ENCODE measurements around the gene ITGAV.

The ITGAV gene

DNA sequence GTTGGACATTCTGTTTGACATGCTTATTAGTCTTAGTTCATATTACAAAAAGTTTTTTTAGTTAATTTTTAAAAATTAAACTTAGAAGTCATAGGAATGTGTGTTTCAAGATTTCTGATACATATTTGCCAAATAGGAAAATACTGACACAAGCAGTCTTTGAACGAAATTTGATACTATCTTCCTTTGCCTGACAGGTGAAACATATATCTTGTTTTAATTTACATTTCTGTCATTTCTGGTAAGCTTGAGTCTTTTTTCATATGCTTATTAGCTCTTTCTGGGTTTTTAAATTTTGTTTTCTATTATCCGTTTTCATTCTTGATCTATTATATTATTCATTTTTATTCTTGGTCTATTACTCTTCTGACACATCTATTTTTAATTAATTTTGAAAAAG, 24.5 kb downstream of the ITGAV start:
- DNase-seq = no peak

DNA sequence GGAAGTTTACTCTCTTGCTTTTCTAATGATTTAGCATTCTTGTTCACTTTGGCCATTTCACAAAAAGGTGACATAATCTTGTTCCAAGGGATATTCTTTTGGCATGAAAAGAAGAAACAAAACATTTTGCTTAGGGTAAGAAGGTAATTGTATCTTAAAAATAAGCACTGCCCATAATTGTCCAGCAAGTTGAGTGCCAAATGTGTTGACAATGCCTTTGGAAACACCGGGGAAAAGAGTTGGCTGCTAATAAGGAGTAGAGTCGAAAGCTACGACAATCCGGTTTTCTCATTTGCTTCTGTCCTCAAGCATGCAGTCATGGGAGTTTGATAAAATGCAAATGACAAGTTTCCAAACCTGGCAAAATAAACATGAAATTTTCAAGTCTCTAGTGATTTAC, 27.3 kb downstream of the ITGAV start:
- no peak for DNase-seq

DNA sequence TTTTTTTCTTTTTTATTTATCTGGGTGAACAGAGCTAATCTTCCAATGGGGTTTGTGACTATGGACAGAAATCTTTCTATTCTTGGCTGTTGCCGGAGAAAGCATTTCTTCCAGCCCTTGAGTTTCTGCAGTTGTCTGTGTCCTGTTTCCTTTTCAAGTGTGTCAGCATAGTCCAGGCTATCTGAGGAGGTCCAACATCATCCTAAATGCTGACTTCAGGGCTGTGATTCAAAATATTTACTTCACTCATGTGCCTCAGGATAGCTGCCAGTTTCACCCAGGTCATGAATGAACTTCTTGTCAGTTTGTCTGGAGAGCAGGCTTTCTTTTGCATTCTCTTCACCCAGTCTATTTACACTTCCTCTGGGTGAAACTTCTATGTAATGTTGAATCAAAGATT, 27.9 kb downstream of the ITGAV start:
- no peak for DNase-seq

DNA sequence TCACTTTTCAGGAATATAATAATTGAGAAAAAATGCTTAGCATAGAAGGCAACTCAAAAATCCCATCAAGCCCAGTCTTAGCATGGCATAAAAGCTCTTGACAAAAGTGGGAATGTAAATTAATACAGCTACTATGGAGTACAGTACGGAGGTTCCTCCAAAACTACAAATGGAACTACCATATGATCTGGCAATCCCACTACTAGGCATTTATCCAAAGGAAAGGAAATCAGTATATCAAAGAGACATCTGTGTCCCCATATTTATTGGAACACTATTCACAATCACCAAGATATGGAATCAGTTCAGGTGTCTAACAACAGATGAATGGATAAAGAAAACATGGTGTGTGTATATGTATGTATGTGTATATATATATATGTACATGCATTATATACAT, 28.8 kb downstream of the ITGAV start:
- no peak for DNase-seq

DNA sequence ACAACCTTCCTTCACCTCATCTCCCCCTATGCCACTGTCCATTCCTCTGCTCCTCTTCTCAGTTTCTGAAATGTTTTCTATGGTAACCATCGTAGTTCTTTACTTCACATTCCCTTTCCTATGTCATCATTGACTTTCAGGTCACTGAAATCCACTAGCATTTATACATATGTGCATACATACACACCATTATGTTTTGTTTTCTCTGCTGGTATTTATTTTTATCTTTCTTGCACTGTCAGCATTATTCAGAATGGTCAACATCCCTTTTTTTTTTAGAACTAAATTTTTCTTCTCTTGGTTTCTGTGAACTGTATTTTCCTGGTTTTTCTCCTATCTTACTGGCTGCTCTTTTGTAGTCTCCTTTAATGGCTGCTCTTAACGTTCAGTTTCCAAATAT, 33.2 kb downstream of the ITGAV start:
- DNase-seq = no peak

DNA sequence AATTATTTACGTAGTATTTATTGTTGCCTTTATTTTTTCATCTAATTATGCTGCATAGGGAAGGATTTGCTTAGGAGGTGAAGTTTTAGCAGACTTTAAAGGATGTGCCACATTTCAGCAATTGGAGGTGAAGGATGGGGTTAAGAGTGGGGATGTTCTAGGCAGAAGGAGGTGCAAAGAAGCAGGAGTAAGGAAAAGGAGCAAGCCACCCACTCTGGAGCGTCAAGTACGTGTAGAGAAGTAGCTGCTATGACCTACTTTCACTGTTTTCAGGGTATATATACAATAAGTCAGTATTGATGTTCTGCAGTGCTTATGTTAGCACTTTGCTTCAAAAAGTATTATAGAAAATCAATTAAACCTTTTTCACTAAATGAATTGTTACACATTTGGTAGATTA, 34.4 kb downstream of the ITGAV start:
- DNase-seq = no peak

DNA sequence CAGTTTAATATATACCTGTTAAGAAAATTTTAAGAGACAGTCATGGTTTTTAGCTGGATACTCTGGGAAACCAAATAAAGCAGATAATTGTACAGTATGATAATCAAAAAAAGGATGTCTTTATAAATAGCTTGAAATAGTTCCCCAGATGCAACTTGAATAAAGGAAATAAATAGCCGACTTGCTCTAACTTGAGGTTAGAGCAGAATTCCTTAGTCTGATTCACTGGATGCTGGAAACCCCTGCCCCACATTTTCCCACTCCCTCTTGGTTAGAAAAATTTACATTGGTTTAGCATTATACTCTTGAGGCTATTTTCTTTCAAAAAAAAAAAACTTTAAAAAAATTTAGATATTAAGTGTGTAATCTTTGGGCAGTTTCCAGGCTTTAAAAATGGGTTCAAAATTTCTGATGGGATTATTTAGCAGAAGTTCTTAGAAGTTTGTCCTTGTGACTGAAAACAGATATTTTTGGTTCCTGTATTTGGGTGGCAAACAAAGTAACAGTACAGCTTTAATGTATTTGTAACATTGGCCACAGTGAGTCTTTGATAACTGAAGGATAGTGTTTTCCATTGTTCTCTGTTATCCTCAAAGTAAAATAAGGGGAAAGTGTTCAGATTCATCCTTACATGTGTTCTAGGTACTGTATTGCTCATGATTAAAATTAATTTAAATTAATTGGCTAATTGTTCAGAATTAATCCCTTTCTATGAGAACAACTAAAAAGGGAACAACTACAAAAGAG, 39.6 kb downstream of the ITGAV start:
- DNase-seq = no peak

DNA sequence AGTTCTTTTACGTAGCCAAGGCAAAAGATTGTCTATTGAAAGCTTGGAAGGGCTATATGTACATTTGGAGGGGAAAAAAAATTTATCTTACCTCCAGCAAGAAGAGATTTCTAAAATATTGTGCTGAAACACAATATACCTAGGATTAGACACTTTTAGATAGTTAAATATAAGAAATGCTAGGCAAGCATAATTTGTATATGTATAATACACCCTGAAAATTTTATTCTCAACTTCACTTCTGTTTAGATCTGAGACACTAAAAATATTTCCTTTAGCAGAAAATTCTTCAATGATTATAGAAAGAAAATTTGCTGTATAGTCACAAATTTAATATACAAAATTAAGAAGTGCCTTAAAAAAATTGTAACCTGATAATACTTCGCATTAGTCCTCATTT, 42.6 kb downstream of the ITGAV start:
- DNase-seq = no peak

DNA sequence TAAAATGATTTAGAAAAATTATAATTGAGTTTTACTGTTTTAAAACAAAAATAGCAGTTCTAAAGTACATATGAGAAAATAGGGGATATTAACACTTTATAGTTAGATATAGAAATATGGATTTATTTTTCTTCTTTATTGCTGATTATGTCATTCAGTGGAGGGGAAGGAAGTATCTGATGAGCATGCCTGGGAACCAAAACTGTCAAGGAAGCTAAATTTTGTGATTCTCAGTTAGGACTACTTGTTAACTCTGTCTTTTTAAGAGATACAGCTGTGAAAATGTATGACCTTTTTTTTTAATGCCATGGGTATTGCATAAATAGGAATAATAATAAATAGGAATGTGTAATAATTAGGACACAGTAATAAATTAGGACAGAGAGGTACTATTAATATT, 44.8 kb downstream of the ITGAV start:
- no peak for DNase-seq

DNA sequence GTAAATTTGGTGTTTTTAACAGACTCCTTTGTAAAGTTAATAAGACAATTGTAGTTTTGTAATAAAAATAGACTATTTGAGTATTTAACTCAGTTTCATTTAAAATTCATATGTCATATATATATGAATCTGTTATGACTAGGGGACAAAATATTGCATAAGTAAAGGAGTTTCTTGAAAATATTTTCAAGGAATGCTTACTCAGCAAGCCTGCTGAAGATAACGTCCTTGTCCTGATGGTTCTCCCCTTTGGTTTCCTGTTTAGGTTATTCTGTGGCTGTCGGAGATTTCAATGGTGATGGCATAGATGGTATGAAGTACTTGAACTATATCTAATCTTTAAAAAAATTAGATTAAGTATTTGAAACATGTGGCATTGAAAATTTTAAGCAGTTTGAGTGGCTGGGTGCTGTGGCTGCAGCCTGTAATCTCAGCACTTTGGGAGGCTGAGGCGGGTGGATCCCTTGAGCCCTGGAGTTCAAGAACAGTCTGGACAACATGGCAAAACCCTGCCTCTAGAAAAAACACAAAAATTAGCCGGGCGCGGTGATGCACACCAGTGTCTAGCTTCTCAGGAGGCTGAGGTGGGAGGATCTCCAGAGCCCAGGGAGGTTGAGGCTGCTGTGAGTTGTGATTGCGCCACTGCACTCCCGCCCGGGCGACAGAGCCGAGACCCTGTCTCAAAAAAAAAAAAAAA, 47.1 kb downstream of the ITGAV start:
- no peak for DNase-seq

DNA sequence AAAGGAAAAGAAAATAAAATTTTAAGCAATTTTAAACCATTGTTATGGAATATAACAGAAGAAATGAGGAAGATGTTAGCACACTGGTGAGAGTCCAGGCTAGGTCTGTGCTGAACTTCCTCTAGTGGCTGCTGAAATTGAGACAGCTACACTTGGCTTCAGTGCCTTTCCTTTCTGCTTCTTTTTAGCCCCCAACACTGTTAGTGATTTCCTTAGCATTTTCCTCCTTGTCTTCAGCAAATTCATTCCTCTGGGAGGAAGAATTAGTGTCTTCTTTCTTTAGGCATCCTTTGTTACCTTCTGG, 47.6 kb downstream of the ITGAV start:
- no peak for DNase-seq

DNA sequence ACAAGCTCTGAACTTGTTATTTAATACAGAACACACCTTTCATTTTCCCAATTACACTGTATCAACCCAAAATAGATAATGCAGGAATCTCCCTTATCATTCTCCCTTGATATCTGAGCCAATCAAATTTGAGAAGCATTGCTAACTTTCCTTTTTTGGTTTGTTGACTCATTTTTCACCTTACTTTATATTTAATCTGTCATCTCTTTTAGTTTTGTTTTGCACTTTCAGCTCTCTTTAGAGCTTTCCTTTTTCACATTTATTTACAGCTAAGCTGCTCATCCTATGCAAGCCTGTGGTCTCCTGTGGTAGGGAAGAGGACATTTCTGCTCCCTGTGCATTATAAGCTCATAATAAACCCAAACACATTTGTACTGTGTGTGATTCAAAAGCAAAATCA, 50.1 kb downstream of the ITGAV start:
- DNase-seq = no peak

DNA sequence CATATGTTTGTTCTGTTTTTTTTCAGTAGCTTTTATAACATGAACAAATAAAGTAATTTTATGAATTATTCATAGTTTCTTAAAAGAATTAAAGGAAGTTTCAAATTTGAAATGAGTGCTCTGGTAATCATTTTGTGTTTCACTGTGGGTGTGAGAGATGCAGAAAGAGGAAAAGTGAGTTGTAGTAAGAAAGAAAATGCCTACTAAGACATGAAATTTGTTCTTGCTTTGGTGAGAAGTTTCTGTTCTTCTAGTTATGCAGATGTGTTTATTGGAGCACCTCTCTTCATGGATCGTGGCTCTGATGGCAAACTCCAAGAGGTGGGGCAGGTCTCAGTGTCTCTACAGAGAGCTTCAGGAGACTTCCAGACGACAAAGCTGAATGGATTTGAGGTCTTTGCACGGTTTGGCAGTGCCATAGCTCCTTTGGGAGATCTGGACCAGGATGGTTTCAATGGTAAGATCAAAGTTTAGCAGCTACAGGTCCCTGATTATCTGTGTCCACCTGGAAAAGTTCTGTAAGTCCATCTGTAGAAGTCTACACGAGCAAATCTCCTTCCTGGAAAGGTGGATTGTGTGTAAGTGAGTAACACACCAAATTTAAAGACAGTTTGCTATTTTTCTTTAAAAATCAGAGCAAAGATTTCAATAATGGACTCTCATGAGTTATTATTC, 51.4 kb downstream of the ITGAV start:
- no peak for DNase-seq

DNA sequence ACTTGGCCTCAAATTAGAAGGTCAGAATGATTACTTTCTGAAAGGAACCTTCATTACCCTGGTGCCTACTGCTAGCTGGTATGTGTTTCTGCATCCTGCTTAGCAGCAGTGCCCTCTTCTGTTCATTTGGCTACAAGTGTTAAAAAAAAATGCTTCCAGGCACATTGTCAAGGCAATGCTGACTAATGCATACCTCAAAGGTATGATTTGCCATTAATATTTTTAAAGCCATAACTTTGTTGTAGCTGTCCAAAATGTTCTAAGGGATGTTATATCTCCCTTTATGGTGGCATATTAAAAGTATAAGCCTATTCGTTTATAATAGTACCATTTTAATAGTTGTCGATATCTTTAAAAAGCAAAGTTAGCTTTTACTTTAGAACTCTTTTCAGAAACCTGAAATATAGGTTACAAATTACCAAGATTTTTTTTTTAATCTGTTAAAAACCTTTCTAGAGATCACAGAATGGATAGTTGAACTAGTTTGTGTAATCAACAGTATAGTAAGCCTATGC, 52.0 kb downstream of the ITGAV start:
- DNase-seq = peak; percentile 50

DNA sequence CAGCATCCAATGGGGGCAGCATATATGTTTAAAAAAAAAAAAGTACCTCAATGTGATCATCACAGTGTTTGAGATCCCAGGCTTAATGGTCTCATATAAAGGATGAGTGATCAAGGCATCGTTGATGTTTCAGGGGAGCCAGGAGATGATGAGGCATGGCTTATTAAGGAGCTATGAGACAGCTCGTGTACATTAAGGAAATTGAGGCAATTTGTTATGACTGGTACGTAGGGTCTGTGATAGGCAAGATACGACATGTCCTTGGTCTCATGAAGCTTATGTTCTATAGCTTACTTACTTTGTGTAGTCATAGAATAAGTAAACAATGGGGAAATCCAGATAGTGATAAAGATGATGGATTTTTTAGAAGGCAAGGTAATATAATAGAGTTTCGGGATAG, 54.9 kb downstream of the ITGAV start:
- no peak for DNase-seq

DNA sequence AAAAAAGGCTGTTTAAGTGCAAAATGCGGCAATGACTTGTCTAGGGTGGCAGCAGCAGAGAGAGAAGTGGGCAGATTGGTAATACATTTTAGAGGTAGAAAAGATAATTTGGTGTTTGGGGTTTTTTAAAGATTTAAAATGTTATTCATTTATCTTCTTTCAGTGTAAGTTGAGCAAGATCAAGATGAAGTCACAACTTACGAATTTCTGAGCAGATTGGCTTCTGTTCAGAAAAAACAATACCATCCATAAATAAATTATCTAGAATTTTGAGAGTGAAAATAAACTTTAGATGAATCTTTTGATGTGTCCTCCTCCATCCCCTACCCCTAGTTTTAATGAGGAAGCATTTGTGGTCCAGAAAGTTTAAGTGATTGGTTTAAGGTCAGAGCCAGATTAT, 56.1 kb downstream of the ITGAV start:
- no peak for DNase-seq

DNA sequence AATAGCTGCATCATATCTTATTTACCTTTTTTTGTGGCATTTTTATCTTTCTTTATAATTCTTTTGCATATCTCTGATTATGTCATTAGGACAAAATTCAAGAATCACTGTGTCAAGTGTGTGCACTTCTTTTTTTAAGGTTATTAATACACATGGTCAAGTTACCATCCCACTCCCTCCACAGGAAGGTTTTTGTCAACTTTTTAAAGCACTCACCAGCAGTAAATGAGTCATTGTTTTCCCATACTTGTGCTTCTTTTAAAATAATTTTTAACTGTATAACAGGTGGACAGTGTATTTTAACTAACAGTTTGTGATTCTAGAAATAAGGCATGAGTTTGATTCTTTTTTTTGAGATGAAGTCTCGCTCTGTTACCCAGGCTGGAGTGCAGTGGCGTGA, 58.3 kb downstream of the ITGAV start:
- no peak for DNase-seq

DNA sequence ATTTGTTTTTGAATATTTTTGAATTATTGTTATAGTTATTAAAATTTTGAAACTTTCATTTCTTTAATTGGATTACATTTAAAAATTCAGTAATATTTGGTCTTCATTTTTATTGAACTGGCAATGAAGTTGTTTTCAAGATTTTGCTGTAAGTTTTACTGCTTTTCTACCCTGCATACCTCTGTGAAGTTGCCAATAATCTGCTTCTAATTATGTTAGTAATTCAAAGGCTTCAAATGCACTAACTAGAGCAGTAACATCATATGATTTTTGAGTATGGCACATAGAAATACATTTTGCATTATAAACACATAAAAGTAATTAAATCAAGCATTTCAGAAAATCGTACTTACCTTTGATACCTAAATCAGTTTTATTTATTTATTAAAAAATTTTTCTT, 63.7 kb downstream of the ITGAV start:
- no peak for DNase-seq

DNA sequence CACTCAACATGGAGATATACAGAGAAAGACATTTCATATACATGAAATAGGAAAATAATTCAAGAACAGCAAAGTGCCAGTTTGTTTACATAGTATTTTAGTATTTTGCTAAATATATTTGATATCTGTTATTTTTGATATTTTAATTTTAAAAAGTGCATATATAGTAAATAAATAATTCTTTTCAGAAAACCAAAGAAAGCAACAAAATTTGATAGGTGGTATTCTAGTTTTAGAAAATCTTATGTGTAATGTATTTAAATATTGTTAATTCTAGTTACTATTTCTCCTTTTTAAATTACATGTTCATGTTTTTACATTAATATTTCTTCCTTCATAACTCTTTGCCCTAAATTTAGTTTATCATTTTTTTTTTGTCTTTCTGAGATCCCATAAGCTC, 69.5 kb downstream of the ITGAV start:
- no peak for DNase-seq

DNA sequence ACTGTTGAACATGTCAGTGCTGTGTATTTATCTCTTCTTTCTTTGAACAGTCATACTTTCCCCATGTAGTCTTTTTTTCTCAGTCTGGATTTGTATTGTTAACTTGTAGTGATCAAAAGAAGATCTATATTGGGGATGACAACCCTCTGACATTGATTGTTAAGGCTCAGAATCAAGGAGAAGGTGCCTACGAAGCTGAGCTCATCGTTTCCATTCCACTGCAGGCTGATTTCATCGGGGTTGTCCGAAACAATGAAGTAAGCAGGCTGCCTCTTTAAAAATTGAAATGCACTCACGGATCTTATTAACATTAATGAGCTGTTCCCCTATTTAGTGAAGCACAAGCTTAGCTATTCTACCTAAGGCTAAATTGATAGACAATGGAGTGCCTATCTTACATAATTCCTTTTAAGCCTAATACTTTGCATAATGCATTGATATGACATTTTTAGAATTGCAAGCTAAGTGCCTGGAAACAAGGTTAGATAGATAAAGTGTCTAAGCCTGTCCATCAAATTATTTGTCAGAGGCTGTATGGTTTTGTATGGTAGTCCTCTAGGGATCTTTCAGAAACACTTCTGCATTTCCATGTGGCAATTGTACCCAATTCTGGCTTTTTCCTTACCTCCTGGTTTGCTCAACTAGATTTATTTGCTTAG, 74.7 kb downstream of the ITGAV start:
- no peak for DNase-seq

DNA sequence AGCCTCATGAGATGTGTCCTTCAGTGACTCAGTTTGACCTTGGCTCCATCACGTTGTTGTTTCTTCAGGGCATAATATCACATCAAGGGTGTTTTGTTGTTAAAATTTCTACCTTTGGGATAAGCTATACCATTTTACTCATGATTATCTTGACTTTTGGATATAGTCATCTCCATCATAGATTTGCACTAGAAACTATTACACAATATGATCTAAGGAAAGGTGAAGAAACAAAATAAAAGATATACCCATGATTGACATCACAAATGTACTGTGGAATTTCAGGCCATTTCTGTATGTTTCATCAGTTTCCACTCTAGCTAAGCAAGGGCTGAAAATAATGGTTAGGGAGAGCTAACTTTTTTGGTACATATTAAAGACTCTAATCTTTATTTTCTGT, 79.3 kb downstream of the ITGAV start:
- no peak for DNase-seq

DNA sequence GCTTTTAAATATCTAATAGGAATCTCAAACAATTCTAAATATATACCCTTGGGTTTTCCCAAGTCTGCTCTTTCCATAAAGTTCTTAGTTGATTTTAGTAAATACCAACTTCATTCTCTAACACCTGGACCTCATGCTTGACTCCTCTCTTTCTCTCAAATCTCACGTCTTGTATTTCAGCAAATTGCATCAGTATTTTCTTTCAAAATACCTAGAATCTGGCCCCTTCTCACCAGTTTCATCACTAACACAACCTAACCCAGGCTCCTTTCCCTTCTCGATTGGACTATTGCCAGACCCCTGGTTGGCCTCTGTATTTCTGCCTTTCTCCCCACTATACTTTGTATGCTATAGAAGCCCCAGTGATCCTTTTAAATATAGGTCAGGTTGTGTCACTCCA, 81.0 kb downstream of the ITGAV start:
- DNase-seq = no peak

DNA sequence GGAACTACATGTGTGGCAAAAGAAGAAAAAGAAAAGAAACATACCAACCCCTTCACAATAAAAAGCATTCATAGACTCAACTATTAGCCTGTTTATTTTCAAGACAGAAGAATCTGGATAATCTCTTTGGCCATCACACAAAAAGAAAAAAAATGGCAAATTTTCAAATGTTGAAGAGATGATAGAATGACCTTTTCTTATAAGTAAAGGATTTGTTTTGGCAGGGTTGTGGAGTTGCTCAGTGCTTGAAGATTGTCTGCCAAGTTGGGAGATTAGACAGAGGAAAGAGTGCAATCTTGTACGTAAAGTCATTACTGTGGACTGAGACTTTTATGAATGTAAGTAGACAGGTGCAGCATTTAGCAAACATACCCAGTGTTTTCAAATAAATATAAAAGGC, 85.5 kb downstream of the ITGAV start:
- DNase-seq = no peak

DNA sequence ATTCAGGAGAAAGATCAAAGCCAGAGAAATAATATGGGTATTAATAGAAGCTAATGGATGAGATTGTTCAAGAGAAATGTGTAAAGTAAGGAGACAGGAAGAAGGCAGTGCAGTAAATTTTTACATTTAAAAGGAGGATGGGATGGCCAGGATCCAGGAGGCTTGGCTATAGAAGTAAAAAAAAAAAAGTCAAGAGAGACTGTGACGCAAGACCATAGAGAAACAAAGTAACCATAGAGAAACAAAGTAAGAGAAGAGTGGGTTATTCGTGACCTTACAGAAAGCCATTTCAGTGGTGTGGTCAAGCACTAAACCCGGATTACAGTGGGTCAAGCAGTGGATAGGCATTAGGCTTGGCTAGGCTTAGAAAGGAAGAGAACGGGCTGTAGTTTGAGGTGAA, 93.5 kb downstream of the ITGAV start:
- no peak for DNase-seq
